Mucosa of gallbladder (tissue), 1 donor: Measurements from ENCODE around the gene COBL. TPM values are rescaled to one million over a fixed set of nuclear protein-coding genes. Genes with fewer than 3 reads are reported as not detected.

Experiments
- DNase-seq: peaks from one replicate; pipeline ENCODE4 v3.0.0-alpha.2; 2020; ENCODE audit warnings: low spot score
- total RNA-seq: library from RNA; stranded (reverse); gene quantifications from one replicate; pipeline ENCODE4 v1.2.1, GENCODE V29; 2021
- donor health status: DM: no; HTN: no; CAD: no.

The COBL gene
- total RNA-seq, 1 donor from 2014 or later, result 87.3 TPM

DNA sequence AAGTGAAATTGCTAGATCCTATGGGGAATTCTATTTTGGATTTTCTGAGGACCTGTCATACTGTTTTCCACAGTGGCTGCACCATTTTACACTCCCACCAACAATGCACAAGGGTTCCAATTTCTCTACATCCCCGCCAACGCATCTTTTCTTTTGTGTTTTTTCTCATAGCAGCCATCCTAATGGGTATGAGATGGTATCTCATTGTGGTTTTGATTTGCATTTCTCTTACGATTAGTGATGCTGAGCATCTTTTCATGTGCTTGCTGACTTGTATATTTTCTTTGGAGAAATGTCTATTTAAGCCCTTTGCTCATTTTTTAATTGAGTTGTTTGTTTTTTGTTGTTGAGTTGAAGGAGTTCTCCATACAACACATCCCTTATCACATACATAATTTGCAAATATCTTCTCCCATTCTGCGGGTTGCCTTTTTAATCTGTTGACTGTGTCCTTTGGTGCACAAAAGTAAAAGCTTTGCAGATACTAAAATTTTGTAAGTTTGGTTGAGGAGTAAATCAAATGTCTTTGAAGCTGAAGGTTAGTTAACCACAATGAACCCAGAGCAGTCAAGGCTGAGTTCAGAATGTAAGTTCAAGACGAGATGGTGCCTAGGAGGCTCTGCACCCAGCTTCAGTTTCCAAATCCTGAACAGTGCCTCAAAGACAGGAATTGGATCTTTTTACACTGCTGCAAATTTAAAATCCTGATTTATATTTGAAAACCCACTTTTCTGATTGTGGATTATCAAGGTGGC, 195.4 kb downstream of the COBL start:
- DNase-seq, result no peak

DNA sequence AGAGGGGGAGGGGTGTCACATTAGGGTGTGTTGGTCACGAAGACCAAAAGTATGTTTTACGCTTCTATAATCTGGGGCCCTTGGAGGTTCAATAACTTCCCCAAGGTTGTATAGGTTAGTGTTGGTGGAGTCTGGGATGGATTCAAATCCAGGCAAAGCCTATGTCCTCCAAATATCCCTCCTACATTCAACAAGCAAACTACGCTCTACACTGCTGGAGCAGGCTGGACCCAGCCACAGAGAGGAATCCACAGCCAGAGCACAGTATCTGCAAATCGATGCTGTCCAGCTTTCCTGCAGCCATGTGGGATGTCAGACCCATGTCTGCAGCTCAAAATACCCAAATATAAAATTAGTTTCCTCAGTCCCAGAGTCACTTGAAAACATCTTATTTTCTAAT, 198.0 kb downstream of the COBL start:
- DNase-seq, result no peak

DNA sequence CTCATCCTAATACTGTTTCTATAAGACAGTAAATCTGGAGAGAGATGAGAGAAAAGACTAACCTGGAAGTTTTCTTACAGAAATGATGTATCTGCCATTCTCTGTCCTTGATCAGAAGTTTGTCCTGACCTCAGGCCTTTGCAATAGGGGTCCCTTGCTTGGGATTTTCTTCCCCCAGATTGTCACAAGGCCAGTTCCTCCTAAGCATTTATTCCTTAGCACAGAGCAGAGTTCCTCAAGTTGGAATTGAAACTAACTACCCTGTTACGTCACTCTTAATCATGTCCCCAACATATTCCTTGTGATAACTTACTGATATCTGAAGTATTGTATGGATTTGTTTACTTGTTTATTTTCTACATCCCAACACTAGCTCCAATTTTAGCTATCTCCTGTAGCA, 202.1 kb downstream of the COBL start:
- no peak for DNase-seq

DNA sequence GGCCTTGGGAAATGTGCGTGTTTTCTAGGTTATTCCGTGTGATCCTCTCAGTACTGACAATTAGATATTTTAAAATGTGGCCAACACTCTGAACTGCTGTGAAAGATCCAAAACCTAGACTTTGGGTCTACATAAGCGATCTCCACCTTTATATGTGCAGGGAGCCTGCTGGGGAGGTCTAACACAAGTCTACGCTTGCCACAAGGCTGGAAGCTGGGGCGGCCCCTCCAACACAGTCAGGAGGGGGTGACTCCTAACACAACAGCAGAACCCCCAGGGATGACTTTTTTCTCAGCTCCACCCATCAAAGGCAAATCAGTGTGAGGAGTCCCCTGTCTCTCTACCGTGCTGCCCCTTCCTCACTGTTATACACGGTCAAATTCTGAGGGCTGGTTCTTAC, 202.6 kb downstream of the COBL start:
- DNase-seq, result no peak

DNA sequence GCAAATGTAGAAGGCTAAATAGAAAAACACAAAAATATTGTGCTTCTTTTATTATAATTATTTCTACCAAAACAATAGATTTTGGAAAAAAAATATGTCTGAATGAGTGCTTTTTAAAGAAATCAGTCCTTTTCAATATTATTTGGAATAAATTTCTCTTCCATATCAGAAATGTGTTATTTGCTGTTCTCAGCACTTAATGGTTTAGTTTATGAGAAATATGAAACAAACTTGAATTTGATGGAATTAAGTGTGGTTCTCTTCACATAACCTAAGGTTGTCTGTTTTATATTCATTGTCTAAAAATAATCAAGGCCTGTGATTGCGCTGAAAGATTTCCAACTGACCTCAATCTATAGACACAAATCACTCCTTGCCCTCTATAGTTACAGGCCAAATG, 203.0 kb downstream of the COBL start:
- DNase-seq, result no peak

DNA sequence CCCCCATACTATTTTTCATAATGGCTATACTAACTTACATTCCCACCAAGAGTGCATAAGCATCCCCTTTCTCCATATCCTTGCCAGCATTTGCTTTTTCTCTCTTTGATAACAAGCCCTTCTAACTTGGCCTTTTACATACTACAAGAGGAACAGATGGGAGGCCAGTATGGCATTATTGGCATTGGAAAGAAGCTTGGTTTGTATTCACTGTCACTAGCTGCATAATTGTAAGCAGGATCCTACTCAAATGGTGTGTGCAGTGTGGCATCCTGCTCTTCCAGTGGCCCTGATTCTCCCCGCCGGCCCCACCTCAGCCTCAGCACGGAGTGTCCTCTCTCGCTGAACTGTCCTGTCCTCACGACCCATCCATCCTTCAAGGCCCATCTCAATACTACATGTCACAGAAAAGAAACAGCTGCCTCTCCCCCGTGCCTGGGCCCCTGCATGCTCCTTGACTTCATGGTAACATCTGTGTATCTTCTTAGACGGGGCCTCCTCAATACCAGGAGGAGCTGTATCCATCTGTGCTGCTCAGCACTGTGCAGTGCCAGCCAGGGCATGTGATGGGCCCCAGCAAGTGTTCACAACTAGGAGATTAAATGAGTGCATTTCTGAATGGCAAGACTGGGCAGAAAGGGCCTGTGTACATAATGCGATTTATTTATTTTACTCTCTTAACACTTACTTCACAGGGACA, 205.2 kb downstream of the COBL start:
- no peak for DNase-seq

DNA sequence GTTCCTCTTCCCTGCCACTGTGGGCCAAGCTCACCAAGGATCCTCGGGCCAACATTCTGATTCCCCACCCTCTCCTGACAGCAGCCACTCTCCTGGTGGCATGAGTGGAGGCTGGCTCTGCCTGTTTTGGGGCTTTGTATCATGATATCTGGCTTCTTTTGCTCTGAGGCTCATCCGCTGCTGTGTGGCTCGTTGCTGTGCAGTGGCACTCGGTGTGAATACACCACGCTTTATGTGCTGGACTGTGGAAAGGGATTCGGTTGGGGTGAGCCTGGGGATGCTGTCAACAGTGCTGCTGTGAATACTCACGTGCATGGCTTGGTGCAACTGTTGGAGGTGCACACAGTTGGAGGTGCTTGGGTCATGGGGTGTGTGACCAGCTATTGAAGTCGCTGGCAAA, 208.5 kb downstream of the COBL start:
- no peak for DNase-seq

DNA sequence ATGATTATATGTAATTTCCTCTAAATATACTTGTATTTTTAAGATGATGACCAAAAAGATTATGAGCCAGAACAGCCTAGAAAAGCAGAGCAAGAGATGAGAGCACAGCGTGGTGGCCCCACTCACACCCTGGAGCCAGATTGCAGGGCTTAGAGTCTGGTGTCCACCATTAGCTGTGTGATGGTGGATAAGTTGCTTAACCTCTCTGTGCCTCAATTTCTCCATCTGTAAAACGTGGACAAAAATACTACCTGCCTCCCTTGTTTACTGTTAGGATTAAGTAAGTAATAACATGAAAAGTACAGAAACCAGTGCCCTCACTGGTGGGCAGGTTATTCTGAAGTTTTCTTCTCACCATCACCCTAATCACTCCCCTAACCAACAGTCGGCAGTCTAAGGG, 212.3 kb downstream of the COBL start:
- DNase-seq, result no peak

DNA sequence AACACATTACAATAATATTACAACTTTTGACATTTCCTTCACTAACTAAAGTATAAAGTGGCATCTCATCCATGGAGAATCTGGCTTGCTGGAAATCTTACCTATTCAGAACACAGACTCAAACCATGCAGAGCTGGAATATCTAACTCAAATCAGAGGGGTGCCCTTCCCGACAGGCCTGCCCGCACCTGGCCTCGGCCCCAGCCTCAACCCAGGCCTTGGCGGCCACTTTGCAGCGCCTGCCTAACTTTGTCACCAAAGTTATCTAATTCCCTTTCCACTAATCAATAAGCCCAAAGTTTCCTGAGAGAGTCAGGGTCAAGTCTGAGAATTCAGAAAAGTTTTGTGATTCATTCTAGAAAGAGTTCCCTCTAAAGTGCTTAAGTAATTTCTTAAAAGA, 212.9 kb downstream of the COBL start:
- DNase-seq, result no peak

DNA sequence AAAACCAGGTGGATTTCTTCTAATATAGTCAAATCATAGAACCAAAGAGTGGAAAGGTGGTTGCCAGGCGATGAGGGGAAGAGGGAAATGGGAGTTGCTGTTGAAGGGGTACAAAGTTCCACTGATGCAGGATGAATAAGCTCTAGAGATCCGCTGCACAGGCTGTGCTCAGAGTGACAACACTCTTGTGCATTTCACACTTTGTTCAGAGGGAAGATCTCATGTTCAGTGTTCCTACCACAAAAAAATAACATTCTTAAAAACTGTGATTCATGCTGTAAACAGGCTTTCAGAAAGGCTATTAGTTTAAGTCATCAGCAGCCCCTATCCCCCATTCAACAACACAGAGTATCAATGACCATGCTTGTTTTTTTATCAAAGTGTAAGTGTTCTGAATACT, 213.8 kb downstream of the COBL start:
- no peak for DNase-seq

DNA sequence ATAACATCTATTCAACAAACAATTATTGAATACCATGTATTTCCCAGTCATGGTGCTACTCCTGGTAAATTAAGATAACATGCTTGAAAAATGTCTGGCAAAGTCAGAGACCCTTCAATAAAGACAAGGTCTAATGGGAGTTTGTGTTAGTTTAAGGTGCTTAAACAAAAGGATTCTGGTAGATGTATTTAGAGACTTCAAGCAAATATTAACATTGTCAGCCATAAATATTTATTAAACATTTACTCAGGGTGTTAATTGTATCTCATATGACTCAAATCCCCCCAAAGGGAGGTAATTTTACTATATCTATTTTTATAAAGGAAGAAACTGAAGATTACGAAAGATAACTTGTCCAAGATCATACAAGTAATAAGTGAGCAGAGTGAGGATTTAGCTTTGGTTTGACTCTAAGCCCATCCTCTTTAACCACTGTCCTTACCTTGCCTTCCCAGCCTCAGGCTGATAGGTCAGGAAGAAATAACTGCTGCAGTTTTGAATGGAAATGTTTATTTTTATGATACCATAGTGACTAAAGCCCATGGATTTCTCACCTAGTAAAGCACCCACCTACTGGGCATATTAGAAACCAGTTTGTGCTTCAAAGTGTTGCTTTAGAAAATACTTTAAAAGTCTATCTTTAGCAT, 215.4 kb downstream of the COBL start:
- DNase-seq, result no peak

DNA sequence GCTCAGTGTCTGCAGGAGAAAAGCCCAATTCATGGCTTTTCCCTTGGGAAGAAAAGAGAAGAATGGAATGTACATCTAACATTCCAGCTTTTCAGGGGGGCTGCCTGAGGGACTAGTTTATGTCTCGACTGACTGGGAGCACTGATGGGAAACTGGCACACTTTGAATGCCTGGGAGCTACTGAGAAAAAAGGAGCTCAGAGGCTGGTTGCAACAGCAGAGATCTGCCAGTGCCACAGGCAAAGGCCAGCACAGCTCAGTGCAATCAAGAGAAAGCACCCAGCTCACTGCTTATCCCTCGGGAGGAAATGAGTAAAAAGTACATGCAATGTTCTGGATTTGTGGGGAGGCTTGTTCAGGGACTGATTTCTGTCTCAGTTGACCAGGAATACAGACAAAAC, 226.2 kb downstream of the COBL start:
- no peak for DNase-seq

DNA sequence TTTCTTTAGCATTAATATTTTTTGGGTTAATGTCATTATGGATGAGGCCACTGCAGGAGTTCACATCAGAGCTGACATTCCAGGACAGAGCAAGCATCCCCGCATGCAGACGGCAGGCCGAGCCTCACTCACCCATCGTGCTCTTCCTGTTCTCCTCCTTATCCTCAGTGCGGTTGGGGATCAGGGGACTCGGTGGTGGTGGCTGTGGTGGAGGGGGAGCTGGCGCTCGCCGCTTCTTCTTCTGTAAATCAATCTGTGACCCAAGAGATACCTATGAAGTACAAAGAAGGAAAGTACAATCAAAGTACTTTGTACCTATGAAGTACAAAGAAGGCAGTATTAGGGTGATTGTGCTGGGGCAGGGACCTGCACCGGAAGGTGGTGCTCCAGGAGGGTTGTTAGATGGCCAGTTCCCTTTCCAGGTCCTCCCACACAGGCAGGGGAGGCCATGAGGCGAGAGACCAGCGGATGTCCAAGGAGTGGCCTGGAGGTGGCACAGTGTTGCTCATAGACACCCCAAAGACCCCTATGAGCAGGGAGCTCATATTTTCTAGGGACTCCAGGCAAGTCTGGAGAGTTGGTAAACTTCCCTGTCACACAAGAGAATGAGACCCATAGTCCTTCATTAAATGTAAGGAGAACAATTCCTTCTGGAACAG, 231.4 kb downstream of the COBL start:
- no peak for DNase-seq

DNA sequence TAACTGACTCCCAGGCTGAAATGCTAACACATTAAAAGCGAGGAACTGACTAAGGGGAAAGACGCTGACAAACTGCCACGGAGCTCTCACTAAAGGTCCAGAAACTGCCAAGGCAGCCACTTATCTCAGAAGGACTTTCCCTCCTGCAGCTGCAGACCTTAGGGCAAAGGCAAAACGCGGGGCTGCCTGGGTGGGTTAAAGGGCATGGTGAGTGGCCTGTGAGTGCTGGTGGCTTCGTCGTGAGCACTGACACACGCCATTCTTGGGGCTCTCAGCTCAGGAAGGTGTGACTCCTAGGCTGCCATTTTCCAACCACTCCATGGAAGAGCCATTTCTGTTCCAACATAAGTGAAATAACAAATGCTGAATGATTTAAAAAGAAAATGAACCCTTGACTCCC, 232.5 kb downstream of the COBL start:
- no peak for DNase-seq

DNA sequence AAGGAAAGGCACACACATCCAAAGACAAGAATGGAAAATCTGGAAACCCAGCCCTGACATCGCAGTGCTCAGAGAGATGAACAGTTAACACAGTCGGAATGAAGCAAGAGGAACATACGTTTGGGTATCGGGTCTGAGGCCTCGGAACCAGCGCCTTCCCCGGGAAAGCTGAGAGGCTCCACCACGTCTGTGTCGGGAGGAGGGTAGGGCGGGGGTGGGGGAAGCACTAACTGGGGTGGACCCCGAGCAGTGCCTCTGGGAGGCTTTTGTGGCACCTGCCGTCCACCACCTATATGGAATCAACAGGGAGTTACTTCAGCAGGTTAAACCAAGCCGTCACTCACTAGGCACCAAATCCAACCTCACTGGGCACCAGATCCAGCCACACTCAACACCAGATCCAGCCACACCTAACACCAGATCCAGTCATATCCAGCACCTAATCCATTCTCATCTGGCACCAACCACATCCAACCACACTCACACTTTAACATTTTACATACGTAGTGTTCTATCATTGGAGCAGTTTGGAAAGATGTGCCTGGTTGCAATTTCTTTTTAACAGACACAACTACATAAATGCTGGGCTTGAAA, 233.6 kb downstream of the COBL start:
- no peak for DNase-seq

DNA sequence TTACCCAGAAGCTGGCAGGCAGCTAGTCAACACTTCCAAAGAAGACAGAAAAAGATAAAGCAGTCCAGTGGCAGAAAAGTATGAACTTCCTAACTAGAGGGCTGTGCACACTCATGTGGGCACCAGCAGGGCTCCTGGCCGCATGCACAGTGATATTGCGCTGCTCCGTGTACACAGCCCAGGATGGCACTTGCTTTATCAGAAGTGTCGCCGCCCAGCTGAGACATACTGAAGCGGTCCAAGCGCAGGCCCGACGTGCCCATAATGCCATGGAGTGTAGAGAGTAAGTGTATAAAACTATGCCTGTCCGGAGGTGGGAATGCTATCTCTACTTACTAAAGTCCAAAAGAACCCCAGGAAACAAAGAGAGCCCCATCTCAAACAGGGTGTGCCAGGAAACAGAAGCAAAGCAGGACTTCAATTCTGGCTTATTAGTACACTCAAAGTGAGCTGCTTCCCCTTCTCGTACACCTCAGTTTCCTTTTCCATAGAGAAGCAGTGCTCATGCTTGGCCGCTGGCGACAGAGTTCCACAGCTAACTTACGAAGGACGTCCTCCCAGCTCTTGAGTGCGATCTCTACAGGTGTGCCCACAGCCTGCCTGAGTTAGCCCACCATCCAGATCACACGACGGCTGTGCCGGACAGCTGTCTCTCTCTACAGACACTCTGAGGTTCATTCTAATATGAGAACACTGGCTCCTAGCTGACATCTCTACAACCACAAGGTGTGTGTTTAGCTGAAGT, 234.3 kb downstream of the COBL start:
- no peak for DNase-seq

DNA sequence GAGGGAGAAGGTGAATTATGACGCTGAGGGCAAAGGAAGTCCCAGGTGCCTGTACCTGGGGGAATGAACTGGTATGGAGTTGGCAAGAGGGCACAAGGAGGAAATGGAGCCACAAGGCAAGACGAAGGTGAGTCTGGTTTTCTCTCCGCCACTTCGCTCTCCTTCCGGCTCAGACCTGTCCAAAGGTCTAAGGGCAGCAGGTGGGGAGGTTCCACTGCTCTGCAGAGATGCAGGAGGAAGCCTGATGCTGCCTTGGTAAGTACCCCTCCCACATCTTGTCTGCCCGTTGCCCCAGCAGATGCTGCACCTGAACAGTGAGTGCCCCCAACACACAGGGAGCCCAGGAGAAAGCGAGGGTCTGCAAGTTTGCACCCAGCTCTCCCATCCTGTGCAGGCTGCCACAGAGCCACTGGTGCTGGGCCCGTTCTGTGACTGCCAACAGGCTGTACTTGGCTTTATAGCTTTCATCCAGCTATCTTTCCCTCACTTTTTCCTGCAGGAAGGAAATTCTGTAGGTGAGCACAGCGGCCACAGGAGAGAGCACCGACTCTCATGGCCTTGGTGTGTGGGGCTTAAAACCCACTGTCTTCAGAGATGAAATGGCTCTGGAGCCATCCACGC, 235.2 kb downstream of the COBL start:
- no peak for DNase-seq

DNA sequence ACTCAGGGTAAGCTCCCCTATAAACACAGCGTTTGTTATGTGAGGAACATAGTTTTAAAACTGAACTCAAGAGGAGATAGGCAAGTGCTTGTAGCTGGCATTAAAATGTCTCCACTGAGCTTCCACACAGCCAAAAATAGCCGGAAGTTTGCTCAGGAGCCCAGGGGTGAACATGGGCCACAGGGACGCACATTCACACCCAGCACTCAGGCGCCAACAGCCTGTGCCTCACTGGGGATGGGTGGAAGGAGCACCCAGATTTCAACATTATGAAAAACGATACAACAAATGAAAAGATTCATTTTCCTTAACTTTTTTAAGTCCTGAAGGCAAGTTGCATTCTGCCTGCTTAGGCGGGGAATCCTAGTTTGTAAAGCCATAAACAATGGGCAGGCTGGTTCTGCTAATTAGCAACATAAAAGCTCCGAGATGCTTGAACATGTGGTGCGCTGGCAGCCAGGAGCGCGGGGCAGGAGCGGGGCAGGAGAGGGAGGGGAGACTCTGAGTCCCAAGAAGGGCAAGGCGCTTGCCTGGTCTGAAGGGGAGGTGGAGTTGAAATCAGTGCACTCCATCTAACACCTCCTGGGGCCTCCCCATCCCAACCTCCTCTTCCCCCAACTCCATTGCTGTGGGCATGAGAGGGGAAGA, 235.9 kb downstream of the COBL start:
- DNase-seq, result no peak

DNA sequence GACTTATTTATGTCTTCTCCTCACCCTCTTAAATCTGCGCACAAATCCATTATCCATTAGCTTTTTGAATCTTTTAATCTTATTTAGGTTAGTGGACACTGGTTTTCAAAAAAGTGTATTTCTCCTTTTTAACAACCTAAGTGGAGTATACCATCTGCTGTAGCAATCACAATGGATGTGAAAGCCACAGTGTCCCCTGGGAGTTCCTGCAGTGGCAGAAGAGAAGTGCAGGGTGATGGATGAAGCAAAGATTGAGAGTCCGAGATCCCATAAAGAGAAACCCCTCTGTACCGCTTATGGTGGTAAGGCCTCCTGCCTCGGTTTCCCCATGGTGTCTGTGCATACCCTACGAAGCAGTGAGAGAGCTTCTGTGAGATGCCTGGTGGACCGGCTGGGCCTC, 236.4 kb downstream of the COBL start:
- DNase-seq, result no peak

DNA sequence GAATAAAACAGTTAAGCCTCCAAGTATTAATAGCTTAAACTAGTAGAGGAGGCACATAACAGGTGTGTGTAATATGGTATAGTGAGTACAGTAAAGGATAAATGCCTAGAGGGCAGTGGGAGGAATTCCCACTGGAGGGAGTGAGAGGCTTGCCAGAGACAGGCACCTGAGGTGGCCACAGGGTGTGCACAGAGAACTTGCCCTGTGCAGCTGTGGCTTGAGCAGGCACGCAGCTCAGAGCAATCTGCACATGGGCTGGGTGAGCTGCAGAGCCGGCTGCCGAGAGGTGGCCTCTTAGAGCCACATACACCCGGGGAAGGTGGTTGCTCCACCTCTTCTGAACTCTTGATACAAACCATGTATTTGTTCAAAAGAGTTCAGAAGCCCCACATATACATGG, 237.1 kb downstream of the COBL start:
- no peak for DNase-seq

DNA sequence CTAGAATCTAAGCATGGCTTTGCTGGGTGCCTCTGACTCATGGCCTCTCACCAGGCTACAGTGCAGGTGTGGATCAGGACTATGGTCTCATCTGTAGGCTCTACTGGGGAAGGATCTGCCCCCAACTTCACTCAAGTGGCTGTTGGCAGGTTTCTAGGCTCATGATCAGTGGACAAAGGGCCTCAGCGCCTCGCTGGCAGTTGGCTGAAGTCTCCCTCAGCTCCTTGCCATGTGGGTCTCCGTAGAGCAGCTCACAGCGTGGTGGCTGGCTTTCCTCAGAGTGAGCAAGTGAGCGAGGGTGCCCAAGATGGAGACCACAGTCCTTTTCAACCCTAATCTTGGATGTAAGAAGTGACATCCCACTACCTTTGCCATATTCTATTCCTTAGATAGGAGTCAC, 238.0 kb downstream of the COBL start:
- no peak for DNase-seq
